Activated T-cell treated with anti-CD3 and anti-CD28 coated beads, Interleukin-2, amount 50 U/mL, for 72 hours (primary cell): ENCODE results near the gene SSU72. TPM values are rescaled to one million over a fixed set of nuclear protein-coding genes. Genes with fewer than 3 reads are reported as not detected.
"Not testable (repeated sequence)": the region's sequence is repeated elsewhere in the genome, so short reads cannot be mapped to it uniquely, and the experiment has no call there.

Experiments
- ATAC-seq, 2 donors: fragments of 150-1000 bp; cut with Tn5 transposase; replicated peaks in 1 of 2; 2 replicates each; pipeline ENCODE4 v1.10.0; 2021; ENCODE audit warnings: moderate library complexity in 2 of 2, mild to moderate bottlenecking in 1 of 2
- DNase-seq, 2 donors: peaks; one replicate each; pipeline ENCODE4 v3.0.0; 2021 to 2022; ENCODE audit warnings: mixed read lengths in 1 of 2
- H3K27ac Mint-ChIP-seq: one replicate; pipeline ENCODE4 v1.8.0; 2022; ENCODE audit warnings: mild to moderate bottlenecking, moderate library complexity, mixed read lengths
- H3K27me3 Mint-ChIP-seq: one replicate; pipeline ENCODE4 v1.8.0; 2022; ENCODE audit warnings: low read depth, mixed read lengths
- H3K36me3 Mint-ChIP-seq, 2 donors: one replicate each; pipeline ENCODE4 v1.8.0; 2022; ENCODE audit warnings: mixed read lengths in 2 of 2, mild to moderate bottlenecking in 1 of 2; ENCODE audit not compliant: insufficient read depth in 2 of 2
- H3K4me1 Mint-ChIP-seq: one replicate; pipeline ENCODE4 v1.8.0; 2022; ENCODE audit warnings: low read depth, mixed read lengths
- H3K4me3 Mint-ChIP-seq, 2 donors: one replicate each; pipeline ENCODE4 v1.8.0; 2022; ENCODE audit warnings: mild to moderate bottlenecking in 2 of 2, mixed read lengths in 2 of 2, moderate library complexity in 2 of 2
- H3K9me3 Mint-ChIP-seq, 2 donors: one replicate each; pipeline ENCODE4 v1.8.0; 2022; ENCODE audit warnings: mixed read lengths in 2 of 2
- total RNA-seq, 2 donors: library from RNA; stranded (reverse); gene quantifications; one replicate each; pipeline ENCODE4 v1.2.3, GENCODE V29; 2022

The SSU72 gene
- total RNA-seq, 2 donors from 2014 or later, result 138 to 167 TPM

- ATAC-seq, result no peak
- no peaks in the 10 kb centered on the region for H3K27me3 Mint-ChIP-seq
- peaks cover 0 to 4% of the 10 kb centered on the region in 2 donors for H3K9me3 Mint-ChIP-seq
- no peak overlapping the region for H3K27ac Mint-ChIP-seq
- no peak for DNase-seq
- no peaks in the 10 kb centered on the region for H3K4me1 Mint-ChIP-seq
- H3K36me3 Mint-ChIP-seq, result peaks cover 4 to 7% of the 10 kb centered on the region in 2 donors
- H3K4me3 Mint-ChIP-seq, result no peak overlapping the region
These were observed 38.4 kb downstream of the SSU72 start for GRCh38 chr1:1536019-1536937.

GRCh38 chr1:1535201-1536018 is 39.3 kb downstream of the SSU72 start:
- ATAC-seq, result no peak

GRCh38 chr1:1534401-1535154 is 40.1 kb downstream of the SSU72 start:
- Mint-ChIP-seq H3K36me3 (peaks cover 4 to 17% of the 10 kb centered on the region in 2 donors), H3K27ac (no peak overlapping the region)

More at GRCh38 chr1:1535201-1536018, 39.3 kb downstream of the SSU72 start:
- H3K9me3 Mint-ChIP-seq, result peaks cover 0 to 4% of the 10 kb centered on the region in 2 donors
- DNase-seq, result no peak
- no peak overlapping the region for H3K27ac Mint-ChIP-seq
- peaks cover 4 to 13% of the 10 kb centered on the region in 2 donors for H3K36me3 Mint-ChIP-seq
- no peak overlapping the region for H3K4me3 Mint-ChIP-seq
- H3K4me1 Mint-ChIP-seq, result no peaks in the 10 kb centered on the region
- no peaks in the 10 kb centered on the region for H3K27me3 Mint-ChIP-seq

GRCh38 chr1:1533894-1534291 is 40.8 kb downstream of the SSU72 start:
- not testable (repeated sequence) for H3K27me3 Mint-ChIP-seq, H3K4me3 Mint-ChIP-seq, H3K9me3 Mint-ChIP-seq, ATAC-seq, H3K27ac Mint-ChIP-seq, DNase-seq, H3K4me1 Mint-ChIP-seq
- peaks cover 4 to 20% of the 10 kb centered on the region in 2 donors for H3K36me3 Mint-ChIP-seq

More at GRCh38 chr1:1534401-1535154, 40.1 kb downstream of the SSU72 start:
- no peaks in the 10 kb centered on the region for H3K27me3 Mint-ChIP-seq
- H3K9me3 Mint-ChIP-seq, result peaks cover 0 to 4% of the 10 kb centered on the region in 2 donors
- DNase-seq (no peak), ATAC-seq (no peak)
- no peaks in the 10 kb centered on the region for H3K4me1 Mint-ChIP-seq
- no peak overlapping the region for H3K4me3 Mint-ChIP-seq

GRCh38 chr1:1533176-1533893 is 41.3 kb downstream of the SSU72 start:
- not testable (repeated sequence) for H3K9me3 Mint-ChIP-seq, ATAC-seq, H3K4me1 Mint-ChIP-seq, H3K4me3 Mint-ChIP-seq, H3K27ac Mint-ChIP-seq, H3K27me3 Mint-ChIP-seq, DNase-seq
- H3K36me3 Mint-ChIP-seq, result peaks cover 4 to 20% of the 10 kb centered on the region in 2 donors

GRCh38 chr1:1531947-1532346 is 42.7 kb downstream of the SSU72 start:
- peaks cover 4 to 20% of the 10 kb centered on the region in 2 donors for H3K36me3 Mint-ChIP-seq
- no peak overlapping the region for H3K4me3 Mint-ChIP-seq
- no peak for ATAC-seq
- peaks cover 0 to 4% of the 10 kb centered on the region in 2 donors for H3K9me3 Mint-ChIP-seq
- no peaks in the 10 kb centered on the region for H3K27me3 Mint-ChIP-seq
- no peaks in the 10 kb centered on the region for H3K4me1 Mint-ChIP-seq
- no peak overlapping the region for H3K27ac Mint-ChIP-seq
- no peak for DNase-seq

GRCh38 chr1:1529936-1530335 is 44.7 kb downstream of the SSU72 start:
- Mint-ChIP-seq H3K27me3 (no peaks in the 10 kb centered on the region), H3K4me3 (no peak overlapping the region), H3K27ac (no peak overlapping the region), H3K4me1 (no peaks in the 10 kb centered on the region), H3K9me3 (peaks cover 0 to 4% of the 10 kb centered on the region in 2 donors), H3K36me3 (peaks cover 4 to 20% of the 10 kb centered on the region in 2 donors)
- DNase-seq (no peak), ATAC-seq (no peak)

GRCh38 chr1:1529321-1529720 is 45.3 kb downstream of the SSU72 start:
- no peak overlapping the region for H3K4me3 Mint-ChIP-seq
- no peak for DNase-seq
- H3K4me1 Mint-ChIP-seq, result no peaks in the 10 kb centered on the region
- H3K9me3 Mint-ChIP-seq, result peaks cover 0 to 4% of the 10 kb centered on the region in 2 donors
- no peaks in the 10 kb centered on the region for H3K27me3 Mint-ChIP-seq
- H3K27ac Mint-ChIP-seq, result no peak overlapping the region
- H3K36me3 Mint-ChIP-seq, result peaks cover 4 to 20% of the 10 kb centered on the region in 2 donors
- ATAC-seq, result no peak

GRCh38 chr1:1528301-1529267 is 46.1 kb downstream of the SSU72 start:
- no peak overlapping the region for H3K4me3 Mint-ChIP-seq
- peaks cover 4 to 20% of the 10 kb centered on the region in 2 donors for H3K36me3 Mint-ChIP-seq
- no peaks in the 10 kb centered on the region for H3K4me1 Mint-ChIP-seq
- peaks cover 0 to 4% of the 10 kb centered on the region in 2 donors for H3K9me3 Mint-ChIP-seq
- ATAC-seq (no peak), DNase-seq (no peak)
- H3K27me3 Mint-ChIP-seq, result no peaks in the 10 kb centered on the region
- no peak overlapping the region for H3K27ac Mint-ChIP-seq

GRCh38 chr1:1527092-1527816 is 47.4 kb downstream of the SSU72 start:
- Mint-ChIP-seq H3K4me3 (no peak overlapping the region), H3K27ac (no peak overlapping the region), H3K36me3 (peaks cover 4 to 17% of the 10 kb centered on the region in 2 donors), H3K9me3 (peaks cover 0 to 4% of the 10 kb centered on the region in 2 donors), H3K27me3 (no peaks in the 10 kb centered on the region), H3K4me1 (no peaks in the 10 kb centered on the region)
- no peak for DNase-seq
- ATAC-seq, result no peak

GRCh38 chr1:1526476-1526875 is 48.2 kb downstream of the SSU72 start:
- H3K9me3 Mint-ChIP-seq, ATAC-seq, H3K27me3 Mint-ChIP-seq, H3K4me3 Mint-ChIP-seq, H3K4me1 Mint-ChIP-seq, DNase-seq, H3K27ac Mint-ChIP-seq: not testable (repeated sequence)
- H3K36me3 Mint-ChIP-seq, result peaks cover 0 to 13% of the 10 kb centered on the region in 2 donors
